HG02870 (cell line): ENCODE data around the gene DAB2IP.
A peak's percentile ranks its signal among the peaks of the same experiment; 100 is the strongest.

Source experiments
- ATAC-seq: cut with Tn5 transposase; IDR thresholded peaks from one replicate; pipeline ENCODE4 v1.9.1; 2021; ENCODE audit warnings: mild to moderate bottlenecking, moderate library complexity; ENCODE audit not compliant: unreplicated experiment

DAB2IP gene

GRCh38 chr9:121700165-121700831 lies 48.9 kb downstream of the DAB2IP start:
- no peak for ATAC-seq

DNA sequence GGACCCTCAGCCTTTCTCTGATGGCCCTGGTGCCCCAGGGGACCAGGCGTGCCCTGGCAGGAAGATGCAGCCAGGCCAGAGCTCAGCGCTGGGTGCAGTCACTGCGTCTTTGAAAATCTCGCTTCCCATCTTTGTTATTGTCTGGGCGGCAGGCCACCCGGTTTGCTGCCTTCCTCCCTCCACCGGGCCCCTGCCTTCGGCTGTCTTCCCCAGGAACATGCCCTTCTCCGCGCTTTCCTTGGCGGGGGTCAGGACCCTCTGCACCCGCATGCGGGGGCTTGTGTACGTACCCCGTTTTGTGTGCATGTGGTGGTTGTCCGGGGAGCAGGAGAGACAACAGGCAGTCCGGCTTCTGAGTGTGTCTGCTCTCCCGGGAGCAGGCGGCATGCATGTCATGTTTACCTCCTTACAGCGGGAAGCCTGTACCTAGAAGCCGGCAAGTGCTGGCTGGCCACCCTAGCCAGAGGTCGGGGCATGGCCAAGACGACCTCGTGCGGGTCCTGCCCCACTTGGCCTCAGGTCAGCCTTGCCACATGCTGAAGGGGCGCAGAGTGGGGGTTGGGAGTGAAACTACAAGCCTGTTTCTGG lies 49.5 kb downstream of the DAB2IP start:
- no peak for ATAC-seq

- ATAC-seq: no peak
These were observed 50.4 kb downstream of the DAB2IP start for GRCh38 chr9:121701736-121702261.

DNA sequence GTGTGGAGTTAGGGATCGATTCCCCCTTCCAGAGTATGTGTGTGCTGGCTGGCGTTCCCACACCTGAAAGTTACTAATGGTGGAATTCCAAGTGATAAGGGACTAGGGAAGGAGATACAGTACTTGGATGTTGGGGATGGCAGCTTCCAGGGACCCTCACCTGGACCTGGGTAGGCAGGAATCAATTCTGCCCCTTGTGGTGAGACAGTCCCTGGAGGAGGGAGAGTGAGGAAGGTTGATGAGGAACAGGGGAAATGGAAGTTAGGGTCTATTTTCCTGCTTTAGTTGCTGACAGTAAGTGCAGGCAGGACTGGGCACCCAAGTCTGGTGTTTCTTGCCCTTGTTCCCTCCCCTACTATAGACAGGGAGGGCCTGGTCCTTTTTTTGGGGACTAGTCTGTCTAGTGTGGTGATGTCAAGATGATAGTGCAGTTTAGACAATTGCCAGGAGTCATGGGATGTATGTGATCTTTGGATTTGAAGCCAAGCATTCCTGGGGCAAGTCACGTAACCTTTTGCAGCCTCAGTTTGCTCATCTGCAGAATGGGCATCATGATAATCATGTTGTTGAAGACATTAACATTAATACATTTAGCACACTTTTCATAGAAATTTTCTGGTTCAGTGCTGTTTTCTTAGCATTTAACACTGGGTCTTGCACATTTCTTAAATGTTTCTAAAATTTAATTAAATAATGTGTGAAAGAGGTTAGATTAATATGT lies 51.7 kb downstream of the DAB2IP start:
- no peak for ATAC-seq

- no peak for ATAC-seq
These were observed 52.8 kb downstream of the DAB2IP start for GRCh38 chr9:121704281-121704680.

DNA sequence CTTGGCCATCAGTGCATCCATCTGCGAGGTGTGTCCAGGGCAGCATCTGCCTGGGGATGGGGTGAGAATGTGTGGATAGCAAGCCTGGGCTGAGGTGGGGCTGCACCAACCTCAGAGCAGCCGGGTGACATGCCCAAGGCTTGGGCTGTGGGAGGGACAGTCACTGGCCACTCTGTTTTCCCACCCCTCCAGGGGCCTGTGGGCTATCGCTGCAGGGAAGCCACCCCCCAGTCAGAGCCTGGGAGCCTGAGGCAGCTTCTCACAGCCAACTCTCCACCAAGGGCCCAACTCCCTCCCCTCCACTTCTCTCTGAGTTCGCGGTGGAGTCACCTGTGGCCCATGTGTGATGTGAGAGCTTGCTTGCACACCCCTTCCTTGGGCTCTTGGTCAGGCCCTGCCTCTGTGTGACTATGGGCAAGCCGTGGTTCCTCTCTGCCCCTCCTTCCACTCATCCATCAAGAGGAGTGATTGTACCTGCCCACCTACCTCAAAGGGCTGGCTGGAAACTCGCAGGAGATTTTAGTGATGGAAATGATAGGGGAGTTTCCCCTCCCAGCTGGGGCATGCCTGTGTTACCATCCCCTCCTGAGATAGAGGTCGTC lies 54.8 kb downstream of the DAB2IP start:
- ATAC-seq: no peak

GRCh38 chr9:121707477-121708424 lies 56.3 kb downstream of the DAB2IP start:
- ATAC-seq: peak; percentile 98

DNA sequence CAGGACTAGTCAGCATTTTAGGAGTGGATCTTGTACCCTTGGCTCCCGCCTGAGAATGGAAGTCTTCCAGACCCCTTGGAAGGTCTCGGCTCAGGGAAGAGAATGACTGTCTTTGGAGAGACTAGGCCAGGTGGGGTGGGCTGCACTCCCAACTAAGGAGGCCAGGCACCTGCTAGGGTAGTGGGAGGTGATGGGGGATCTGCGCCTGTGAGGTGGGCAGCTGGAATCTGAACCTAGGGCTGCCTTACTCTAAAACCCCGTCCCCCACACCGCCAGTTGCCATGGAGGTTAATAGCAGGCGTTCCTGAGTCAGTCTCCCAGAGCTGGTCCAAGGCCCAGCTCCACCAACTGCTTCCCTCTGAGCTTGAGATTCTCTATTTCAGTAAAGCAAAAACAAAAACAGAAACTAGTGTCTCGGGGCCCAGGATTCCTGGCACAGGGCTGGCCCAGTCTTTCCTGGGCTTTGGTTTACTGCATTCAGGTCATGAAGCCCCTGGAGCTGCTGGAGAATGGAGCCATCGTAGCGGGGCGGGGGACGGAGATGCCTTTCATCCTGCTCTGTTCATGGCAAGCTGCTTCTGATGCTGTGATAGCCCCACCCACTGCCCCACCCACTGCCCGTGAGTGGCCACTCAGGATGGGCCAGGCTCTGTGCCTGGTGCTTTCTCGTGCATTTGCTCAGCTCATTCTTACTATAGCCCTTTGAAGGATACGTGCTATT lies 57.5 kb downstream of the DAB2IP start:
- no peak for ATAC-seq

DNA sequence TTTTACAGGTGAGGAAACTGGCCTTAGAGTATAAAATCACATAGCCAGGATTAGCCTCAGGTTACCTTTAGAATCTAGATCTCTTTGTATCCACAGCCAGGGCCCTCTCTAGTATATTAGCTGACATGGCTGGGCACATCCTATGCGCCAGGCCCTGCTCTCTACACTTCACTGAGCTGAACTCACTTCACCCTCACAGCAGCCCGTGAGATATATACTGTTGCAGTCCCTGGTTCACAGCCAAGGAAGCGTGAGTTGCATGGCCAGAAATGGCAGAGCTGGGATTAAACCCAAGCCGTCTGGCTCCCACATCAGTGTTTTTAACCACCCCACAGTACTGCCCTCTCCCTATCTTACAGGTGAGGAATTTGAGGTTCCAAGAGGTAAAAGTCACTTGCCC lies 58.4 kb downstream of the DAB2IP start:
- ATAC-seq: no peak

DNA sequence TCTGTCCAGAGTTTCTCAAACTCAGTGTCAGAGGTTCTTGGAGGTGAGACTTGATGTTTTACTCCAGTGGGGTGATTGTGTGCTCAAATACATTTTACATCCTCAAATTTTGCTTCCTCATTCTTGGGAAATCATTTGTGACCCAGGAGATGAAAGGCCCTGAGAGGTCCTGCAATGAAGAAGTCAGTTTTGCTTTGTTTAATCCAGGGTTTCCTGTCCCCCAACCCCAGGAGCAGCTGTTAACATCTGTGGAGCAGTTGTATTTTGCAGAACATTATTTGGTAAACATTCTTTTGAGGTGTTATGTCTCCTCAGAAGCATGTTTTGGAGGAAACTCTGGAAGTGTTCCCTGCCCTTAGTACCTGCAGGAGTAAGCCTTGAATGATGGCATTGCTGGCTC lies 59.8 kb downstream of the DAB2IP start:
- ATAC-seq: no peak

GRCh38 chr9:121711797-121712196 lies 60.4 kb downstream of the DAB2IP start:
- ATAC-seq: no peak

DNA sequence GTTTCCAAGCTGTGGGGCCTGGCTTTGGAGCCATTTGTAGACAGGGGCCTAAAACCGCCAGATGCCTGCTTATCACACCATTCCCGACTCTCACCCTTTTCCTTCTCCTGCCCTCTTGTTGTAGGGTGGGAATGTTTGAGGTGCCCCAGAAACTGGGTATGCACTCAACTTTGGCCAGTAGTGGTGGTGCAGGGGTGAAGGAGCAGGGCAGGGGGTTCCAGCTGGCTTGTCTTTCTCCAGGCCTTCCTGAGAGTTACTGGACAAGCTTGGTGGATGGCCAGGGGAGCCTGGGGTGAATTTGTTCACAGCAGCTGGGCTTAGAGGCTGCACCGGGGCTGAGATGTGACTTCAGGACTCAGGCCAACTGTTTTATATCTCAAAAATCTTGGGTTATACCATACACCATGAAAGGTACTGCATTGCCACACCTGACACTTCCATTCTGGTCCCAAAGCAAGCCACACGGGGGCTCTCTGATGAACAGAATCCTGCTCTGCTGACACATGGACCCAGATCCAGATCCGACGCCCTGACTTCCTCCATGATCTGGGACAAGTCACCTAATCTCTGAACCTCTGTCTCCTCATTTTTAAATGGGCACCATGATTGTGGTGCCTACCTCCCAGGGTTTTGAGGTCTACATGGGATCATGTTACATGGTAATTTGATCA lies 62.1 kb downstream of the DAB2IP start:
- no peak for ATAC-seq

GRCh38 chr9:121714075-121714705 lies 62.8 kb downstream of the DAB2IP start:
- ATAC-seq: no peak

DNA sequence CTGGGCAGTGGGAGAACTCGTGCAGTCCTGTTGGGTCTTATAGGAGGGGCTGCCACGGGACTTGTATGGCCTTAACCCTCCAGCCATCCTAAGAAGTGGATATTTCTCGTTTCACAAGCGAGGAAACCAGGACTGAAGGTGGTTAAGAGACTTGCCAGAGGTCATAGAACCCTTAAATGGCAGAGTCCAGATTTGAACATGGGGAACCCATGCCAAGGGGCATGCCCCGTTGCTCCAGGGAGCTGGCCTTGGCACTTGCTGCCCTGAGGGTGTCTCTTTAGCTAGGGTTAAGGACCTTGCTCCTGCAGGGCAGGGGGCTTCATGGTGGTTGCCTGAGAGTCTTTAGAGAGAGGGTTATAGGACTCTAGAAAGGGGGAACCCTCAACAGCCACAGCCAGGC lies 63.4 kb downstream of the DAB2IP start:
- ATAC-seq: no peak

DNA sequence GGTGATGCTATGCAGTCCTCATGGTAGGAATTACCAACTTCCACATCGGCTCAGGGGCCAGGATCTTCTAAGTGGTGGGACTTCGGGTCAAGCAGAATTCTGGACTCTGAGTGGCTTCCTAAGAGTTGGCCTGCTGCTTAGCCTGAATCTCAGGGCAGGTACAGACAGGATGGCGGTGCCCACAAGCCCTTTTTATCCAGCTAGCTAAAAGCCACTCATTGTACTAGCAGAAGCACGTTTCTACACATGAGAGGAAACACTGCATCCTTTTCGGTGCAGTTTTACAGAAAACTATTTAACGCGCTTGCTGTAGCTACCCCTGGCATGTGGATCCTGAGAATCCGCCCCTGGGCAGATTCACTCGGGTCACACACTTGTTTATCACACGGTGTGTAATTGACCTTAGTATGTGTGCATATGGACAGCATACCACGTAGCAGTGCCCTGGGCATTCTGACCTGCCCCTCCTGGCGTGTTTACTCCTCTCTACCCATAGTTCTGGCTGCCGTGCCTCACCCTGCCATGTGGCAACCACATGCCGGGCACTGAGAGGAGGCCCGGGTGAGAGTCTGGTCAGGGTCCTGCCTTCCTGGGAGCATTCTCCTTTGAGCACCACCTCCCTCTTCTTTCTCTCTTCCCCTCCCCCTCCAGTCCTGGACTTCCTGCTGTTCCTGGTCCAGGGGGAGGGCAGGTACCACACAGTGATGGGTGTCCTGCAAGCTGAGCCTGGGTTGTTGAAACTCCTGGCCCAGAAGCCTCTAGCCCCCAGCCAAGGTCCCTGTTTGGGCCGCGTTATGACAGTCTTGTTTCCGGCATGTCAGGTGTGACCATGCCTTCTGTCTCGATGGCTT lies 65.9 kb downstream of the DAB2IP start:
- ATAC-seq: no peak

DNA sequence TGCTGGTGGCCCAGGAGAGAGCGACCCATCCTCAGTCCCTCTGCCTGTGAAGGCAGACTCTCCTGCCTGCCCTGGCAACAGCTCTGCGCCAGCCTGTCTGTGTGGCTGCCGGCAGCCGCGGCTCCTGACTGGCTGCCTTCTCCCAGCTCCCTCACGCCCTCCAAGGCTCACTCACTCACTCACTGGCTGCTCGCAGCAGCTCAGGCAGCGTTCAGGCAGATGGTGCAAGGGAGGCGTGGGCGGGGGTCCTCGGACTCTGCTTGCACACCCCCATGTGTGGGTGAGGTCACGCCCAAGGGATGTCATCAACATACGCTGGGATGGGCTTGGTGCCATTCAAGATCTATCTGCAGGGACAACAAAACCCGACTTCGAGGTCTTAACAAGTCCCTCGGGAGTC lies 66.7 kb downstream of the DAB2IP start:
- no peak for ATAC-seq

DNA sequence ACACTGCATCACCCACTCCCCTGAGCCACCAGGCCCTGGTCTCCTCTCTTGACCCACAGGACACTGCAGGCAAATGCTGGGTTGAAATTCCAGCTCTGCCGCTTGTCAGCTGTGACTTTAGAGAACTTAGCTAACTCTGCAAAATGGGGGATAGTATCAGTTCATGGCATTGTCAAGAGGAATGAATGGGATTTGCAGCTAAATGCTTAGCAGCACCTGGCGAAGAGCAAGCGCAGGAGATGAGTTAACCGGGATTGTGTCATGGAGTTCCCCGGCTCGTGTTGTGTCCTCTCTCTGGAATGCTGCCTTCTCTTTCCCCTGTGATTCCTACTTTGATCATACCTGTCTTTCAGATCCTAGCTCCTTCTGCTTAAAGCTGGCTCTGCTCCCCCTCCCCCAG lies 67.1 kb downstream of the DAB2IP start:
- no peak for ATAC-seq
